GM10248 (cell line): Measurements from ENCODE around the gene MYH10.

ENCODE experiments used
- CTCF ChIA-PET: fragments of 300-600 bp; sonication (Branson Sonifier 250); formaldehyde crosslinking; extraction: SDS; loops from one replicate; lab custom pipeline; 2021; ENCODE audit warnings: antibody characterized with exemption; lab: Yijun Ruan, JAX
- POLR2A ChIA-PET: fragments of 350-650 bp; sonication (Branson Sonifier 250); formaldehyde crosslinking; extraction: SDS; loops from one replicate; lab custom pipeline; 2020; ENCODE audit warnings: antibody characterized with exemption; lab: Yijun Ruan, JAX
- DNase-seq: peaks from one replicate; pipeline ENCODE4 v3.0.0; 2012; ENCODE audit errors: extremely low spot score
- TF ChIP-seq, protein P1 (sequence below): IDR thresholded peaks from 2 replicates; pipeline ENCODE4 v1.5.1; 2012; ENCODE audit warnings: mild to moderate bottlenecking, low read depth; ENCODE audit errors: extremely low read depth, missing control alignments, control extremely low read depth

The MYH10 gene

DNA sequence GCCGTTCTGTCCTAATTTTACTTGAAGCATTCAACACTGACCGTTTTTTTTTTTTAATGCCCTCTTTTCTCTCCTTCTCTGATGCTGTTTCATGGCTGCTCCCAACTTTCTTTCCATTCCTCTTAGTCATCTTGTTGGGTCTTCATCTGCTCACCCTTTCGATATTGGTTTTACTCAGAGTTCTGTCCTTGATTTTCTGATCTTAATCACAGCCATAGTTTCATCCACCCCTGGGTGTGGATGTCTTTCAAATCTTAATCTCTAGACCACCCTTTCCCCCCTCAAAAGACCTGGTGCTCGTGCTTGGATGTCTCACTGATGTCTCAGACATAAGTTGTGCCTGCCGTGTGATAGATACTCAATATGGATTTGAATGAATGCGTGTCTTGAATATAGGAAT, 172.4 kb downstream of the MYH10 start:
- TF ChIP-seq, protein P1, sequence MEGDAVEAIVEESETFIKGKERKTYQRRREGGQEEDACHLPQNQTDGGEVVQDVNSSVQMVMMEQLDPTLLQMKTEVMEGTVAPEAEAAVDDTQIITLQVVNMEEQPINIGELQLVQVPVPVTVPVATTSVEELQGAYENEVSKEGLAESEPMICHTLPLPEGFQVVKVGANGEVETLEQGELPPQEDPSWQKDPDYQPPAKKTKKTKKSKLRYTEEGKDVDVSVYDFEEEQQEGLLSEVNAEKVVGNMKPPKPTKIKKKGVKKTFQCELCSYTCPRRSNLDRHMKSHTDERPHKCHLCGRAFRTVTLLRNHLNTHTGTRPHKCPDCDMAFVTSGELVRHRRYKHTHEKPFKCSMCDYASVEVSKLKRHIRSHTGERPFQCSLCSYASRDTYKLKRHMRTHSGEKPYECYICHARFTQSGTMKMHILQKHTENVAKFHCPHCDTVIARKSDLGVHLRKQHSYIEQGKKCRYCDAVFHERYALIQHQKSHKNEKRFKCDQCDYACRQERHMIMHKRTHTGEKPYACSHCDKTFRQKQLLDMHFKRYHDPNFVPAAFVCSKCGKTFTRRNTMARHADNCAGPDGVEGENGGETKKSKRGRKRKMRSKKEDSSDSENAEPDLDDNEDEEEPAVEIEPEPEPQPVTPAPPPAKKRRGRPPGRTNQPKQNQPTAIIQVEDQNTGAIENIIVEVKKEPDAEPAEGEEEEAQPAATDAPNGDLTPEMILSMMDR: no peak
- POLR2A ChIA-PET: interaction anchor here (0.6 kb wide), 1 partner anchor 49 kb away, joined by 3 read pairs; no protein-coding TSS in a partner anchor
- DNase-seq: no peak
- CTCF ChIA-PET: interaction anchor here (0.9 to 1.2 kb wide), 2 partner anchors 9 to 23 kb away, joined by 3 read pairs; partner anchors contain the start of gene NDEL1

DNA sequence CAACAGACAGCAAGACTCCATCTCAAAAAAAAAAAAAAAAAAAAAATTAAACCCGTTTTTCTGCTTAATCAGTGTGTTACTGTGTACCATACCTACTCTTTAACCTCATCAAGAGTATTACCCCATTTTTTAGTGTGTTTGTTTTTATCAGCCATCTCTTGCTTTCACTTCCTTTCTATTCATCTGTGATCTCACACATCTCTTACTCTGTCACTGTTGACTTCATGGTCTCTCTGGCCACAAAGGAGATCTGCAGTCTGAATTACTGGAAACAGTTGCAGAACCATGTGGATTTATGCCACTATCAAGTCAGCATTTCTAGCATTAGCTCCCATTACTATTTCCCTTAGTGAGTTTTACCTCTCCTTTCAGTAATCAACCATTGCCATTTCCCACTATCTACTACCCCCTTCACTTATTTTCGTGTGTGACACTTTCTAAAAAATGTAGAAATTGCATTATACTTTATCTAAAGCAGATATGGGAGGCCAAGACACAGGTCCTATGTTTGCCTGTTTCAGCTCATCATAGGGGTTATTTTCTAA, 174.8 kb downstream of the MYH10 start:
- no peak for DNase-seq
- CTCF ChIA-PET: interaction anchor here (1.3 kb wide), 1 partner anchor 16 kb away, joined by 3 read pairs; no protein-coding TSS in a partner anchor
- TF ChIP-seq, protein P1: no peak
- POLR2A ChIA-PET: no interaction called here

DNA sequence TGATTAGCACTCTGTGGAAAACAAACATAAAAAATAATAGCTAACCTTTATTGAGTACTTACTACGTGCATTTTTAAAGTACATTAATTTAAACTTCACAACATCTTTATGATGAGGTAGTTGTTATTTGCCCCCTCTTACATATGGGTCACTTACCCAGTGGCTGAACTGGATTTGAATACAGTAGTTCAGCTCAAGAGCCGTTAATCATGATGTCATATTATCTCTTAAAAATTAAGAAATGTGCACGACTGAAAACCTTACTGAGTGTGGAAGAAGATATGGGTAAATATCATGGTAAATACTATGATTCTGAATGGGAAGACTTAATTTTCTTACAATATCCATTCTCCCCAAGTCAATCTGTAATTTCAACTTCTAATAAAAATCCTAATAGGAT, 177.2 kb downstream of the MYH10 start:
- CTCF ChIA-PET: no interaction called here
- POLR2A ChIA-PET: no interaction called here
- TF ChIP-seq, protein P1: no peak
- DNase-seq: no peak

DNA sequence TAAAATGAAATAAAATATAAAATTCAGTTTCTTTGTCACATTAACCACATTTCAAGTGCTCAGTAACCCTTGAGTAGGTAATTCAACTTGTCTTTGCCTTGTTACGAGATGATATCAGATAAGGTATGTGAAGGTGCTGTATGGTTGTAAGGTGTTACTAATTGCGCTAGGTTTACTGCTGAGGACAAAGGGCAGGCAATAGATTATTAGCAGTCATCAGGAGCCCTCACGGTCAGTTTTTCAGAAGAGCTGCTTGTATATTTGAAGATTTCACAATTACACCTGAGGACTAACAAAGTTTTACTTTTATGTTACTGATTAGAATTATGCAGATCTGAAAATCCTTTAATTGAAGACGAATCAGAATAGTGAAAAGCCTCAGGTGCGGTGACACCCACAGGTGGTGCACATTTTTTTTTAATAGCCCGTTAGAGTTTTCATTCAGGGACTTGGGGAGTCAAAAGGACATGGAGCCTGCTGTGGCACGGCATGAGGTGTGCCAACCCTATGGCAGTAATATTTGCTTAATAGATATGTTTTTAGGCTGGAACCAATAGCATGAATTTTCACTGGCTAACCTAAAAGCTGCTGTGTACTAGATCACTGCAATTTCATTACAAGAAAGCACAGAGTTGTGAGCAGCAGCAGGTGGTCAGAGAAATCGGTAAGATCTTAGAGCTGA, 178.5 kb downstream of the MYH10 start:
- CTCF ChIA-PET: interaction anchor here (0.8 kb wide), 1 partner anchor 10 kb away, joined by 3 read pairs; no protein-coding TSS in a partner anchor
- TF ChIP-seq, protein P1: no peak
- POLR2A ChIA-PET: no interaction called here
- no peak for DNase-seq

DNA sequence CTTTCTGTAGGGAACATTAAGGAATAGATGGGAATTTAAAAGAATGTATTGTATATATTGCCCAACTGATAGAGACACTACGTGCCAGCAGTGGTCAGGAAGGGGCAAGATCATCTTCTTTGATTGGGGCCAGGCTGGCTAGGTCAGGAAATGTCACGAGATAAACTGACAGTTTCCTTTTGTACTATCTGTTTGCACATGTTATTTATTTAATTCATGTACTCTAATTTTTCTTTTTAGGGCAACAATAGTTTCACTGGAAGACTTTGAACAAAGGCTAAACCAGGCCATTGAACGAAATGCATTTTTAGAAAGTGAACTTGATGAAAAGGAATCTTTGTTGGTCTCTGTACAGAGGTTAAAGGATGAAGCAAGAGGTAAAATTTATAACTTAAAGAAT, 182.2 kb downstream of the MYH10 start:
- ChIA-PET CTCF (interaction anchor here (0.8 to 2.0 kb wide), 3 partner anchors 11 to 38 kb away, joined by 3 to 4 read pairs (median 3); no protein-coding TSS in a partner anchor), POLR2A (no interaction called here)
- DNase-seq: no peak
- TF ChIP-seq, protein P1: no peak

DNA sequence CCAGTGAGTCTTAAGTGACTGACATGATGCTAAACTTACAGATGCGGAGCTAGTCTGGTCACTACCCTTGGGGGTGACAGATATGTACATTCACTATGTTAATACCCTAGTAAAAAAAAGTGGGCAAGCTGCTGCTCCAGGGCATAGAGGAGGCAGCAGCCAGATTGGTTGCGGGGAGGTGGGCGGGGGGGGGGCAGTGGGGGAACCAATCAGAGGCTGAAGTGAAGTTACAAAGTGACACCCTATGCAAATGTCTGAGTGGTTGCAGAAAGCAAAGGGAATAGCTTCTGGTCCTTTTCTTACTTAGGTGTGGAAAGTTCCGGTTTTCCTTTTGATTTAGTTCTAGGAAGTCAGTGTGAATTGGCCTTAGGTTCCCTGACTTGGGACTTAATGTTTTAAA, 182.7 kb downstream of the MYH10 start:
- TF ChIP-seq, protein P1: no peak
- CTCF ChIA-PET: interaction anchor here (0.8 to 2.0 kb wide), 3 partner anchors 11 to 39 kb away, joined by 3 to 4 read pairs (median 3); no protein-coding TSS in a partner anchor
- no peak for DNase-seq
- POLR2A ChIA-PET: interaction anchor here (0.8 kb wide), 1 partner anchor 10 kb away, joined by 3 read pairs; no protein-coding TSS in a partner anchor
